ENCODE results near the gene RFLNA.

RFLNA gene

DNA sequence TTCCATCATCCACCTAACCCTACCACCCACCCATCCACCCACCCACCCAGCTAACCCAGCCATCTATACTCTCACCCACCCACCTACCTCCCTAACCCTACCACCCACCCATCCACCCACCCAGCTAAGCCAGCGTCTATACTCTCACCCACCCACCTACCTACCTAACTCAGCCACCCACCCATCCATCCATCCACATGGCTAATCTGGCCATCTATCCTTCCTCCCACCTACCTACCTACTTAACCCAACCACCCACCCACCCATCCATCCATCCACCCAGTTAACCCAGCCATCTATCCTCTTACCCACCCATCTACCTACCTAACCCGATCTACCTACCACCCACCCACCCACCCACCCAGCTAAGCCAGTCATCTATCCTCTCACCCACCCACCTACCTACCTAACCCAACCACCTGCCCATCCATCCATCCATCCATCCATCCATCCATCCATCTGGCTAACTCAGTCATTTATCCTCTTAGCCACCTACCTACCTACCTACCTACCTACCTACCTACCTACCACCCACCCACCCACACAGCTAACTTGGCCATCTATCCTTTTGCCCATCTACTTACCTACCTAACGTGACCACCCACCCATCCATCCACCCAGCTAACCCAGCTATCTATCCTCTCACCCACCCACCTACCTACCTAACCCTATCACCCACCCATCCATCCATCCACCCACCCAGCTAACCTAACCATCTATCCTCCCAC, 44.1 kb downstream of the RFLNA start:
- DNase-seq: no peak

DNA sequence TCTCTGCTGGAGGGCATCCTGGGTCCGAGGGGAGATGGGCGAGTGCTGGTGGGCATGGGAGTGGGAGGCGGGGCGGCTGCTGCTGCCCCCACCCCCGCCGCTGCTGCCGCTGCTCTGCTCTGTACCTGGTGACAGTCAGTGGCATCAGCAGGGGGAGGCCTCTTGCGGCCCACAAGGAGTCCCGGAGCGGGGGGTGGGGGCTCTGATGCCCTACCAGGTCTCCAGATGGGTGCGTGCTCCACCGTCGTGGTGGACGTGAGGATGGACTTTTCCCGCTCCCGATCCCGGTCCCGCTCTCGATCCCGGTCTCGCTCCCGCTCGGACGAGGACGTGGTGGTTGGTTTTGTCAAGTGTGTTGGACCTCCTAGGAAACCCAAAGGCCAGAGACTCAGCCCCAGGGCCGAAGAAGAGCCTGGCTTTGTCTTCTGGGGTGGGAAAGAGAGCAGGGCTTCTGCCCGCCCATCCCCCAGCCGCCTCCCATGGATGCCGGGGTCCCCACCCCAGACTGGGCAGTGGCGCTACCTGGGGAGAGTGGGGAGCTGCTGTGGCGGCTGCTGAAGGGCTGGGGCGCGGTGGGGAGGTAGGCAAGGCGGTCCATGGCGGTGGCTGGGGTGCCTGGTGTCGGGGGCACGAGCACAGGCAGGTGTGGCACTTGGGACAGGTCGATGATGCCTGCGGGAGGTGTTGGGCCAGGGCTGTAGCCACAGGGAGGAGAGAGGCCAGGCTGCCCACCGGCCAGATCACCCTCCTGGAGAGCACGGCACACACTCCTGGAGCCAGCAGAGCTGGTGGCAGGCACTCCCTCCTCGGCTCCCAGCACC, 45.4 kb downstream of the RFLNA start:
- DNase-seq: no peak

DNA sequence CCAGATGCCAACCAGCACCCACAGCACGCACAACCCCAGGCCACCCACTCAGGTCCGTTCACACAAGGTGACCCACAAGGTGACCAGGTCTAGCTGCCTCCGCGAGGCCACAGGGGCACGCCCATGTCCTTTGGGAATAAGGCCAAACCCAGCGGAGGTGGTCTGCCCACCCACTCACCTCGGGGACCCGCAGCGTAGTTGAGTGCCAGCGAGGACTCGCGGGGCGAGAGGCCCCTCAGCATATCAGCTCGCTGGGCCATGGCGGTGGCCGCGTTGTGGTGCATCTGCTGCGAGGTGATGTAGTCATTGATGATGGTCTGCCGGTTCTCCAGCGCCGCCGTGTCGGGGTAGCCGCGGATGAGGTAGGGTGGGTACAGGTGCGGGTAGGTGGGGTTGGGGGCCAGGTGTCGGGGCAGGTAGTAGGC, 46.8 kb downstream of the RFLNA start:
- no peak for DNase-seq

GRCh38 chr12:124344022-124344421, 49.1 kb downstream of the RFLNA start:
- no peak for DNase-seq

GRCh38 chr12:124344526-124344925, 49.6 kb downstream of the RFLNA start:
- no peak for DNase-seq

- DNase-seq: no peak
Measured at GRCh38 chr12:124345795-124346194, 50.9 kb downstream of the RFLNA start.

DNA sequence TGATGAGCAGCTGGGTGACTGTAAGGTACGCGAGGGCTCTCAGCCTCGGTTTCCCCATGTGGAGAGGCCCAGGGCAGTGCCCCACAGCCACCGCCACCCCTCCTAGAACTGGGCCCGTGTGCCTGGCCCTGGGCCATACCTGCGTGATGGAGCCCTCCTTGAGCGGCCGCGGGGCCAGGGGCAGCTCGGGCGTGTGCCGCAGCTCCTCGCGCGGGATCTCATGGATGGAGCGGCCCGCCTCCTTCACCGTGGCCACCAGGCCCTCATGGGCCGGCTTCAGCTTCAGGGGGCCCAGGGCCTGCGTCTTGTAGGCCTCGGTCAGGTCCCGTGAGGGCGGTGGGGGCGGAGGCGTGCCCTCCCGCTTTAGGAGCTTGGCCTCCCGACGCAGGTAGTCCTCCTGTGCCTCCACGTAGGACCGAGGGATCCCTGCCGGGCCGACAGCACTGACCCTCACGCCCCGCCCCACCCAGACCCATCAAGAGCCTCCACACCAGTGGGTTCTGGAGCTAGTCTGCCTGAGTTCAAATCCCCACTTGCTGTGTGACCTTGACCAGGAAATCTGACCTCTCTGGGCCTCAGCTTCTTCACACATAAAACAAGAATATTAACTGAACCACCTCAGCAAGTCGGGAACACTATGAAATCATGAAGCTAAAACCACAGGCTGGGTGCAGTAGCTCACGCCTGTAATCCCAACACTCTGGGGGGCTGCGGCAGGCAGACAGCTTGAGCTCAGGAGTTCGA, 51.7 kb downstream of the RFLNA start:
- DNase-seq: no peak

- DNase-seq: no peak
Measured at GRCh38 chr12:124347335-124347734, 52.4 kb downstream of the RFLNA start.

DNA sequence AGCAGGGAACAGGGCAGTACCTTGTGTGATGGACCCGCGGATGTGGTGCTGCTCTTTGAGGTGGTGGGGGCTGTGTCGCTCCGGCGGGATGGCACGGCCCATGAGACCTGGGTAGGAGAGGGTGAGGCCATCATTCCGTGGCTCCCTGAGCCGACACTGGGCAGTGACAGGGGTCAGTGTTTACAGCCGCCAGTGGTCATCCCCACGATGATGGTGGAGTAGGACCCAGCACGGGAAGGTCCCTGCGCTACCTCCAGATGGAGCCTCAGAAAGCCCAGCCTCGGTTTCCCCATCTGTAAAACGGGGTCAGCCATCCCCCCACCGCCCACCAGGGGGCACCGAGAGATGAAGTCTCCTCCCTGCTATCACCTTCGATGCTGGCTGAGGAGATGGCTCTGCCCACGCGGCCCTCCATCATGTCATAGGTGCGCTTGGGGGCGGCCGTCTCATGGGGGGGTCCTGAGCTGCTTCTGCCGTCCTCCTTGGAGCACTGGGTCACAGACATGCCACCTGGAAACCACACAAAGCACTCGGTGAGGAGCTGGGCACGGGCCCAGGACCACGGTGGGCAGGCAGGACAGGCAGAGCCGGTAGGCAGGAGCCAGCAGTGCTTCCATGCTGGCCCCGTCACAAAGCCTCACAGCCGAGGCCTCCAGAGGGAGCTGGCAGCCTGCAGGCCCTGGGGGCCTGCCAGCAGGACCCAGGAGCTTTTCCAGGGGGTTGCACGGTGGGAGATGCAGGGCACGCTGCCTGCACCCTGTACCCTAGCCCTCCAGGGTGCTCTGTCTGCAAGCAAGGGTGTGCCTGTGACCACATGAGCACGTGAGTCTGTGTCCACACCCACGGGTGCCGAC, 53.1 kb downstream of the RFLNA start:
- DNase-seq: no peak

- DNase-seq: no peak
Measured at GRCh38 chr12:124348659-124349380, 53.9 kb downstream of the RFLNA start.

DNA sequence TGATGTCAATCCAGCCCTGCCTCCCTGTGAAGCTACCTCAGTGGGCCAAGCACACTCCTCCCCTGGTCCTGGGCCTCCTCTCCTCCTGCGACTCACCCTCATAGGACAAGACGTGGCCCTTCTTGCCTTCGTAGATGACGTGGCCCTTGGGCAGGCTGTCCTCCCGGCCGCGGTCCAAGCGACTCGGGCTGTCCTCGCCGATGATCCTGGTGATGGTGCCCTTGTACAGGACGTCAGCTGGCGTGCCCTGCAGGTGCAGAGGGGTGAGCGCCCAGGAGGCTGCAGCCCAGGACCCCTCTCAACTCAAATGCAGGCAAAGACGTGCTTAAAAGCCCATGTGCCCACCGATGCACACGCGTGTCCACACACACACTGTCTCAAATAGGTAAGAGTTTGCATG, 55.6 kb downstream of the RFLNA start:
- no peak for DNase-seq

DNA sequence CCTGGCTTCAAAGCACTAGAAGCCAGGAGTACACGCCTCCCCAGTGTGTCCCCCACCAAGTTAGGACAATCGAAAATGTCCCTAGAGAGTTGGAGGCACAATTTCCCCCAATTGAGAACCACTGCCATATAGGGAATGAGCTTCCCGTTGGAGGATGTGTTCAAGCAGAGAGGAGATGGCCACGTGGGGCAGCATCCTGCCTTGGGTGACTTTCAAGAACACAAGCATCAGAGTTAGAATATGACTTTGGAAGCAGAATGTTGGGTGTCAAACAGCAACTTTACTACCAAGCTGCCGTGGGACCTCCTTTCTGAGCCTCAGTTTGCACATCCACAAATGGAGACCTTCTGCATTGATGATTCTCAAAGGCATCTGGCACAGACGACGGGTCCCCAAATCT, 56.5 kb downstream of the RFLNA start:
- no peak for DNase-seq

GRCh38 chr12:124352257-124352656, 57.4 kb downstream of the RFLNA start:
- no peak for DNase-seq

DNA sequence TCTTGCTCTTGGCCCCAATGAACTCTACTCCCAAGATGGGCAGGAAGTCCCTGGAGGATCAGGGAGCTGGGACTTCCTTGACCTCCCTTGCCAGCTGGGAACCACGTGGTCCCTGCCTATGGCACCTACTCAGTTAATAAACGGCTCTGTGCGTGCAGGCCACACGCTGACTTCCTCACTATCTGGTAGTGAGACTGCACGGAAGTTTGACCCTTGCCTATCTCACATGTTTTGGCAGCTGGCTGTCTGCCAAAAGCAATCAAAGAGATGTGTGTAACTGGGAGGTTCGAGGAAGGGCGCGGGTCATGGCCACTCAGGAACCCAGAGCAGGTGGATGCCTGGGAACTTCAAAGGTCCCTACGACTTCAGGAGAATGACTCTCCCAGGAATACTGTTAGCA, 57.9 kb downstream of the RFLNA start:
- no peak for DNase-seq

DNA sequence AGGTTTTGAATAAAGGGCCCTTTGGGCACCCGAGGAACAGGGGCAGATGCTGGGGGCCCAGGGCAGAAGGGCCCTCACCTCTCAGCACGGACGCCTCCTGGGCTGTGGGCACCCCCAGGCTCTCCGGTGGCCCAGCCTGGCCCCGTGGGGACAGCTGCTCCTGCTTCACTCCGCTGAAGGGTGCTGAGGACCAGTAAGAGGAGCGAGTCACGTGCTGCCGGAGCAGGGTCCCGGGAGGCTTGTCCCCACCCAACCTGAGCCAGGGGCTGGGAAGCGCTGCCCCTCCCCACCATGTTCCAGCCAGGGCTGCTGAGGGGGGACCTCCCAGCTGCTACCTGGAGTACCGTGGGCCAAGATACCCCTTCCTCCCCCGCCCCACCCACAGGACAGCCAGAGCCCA, 59.5 kb downstream of the RFLNA start:
- DNase-seq: no peak

DNA sequence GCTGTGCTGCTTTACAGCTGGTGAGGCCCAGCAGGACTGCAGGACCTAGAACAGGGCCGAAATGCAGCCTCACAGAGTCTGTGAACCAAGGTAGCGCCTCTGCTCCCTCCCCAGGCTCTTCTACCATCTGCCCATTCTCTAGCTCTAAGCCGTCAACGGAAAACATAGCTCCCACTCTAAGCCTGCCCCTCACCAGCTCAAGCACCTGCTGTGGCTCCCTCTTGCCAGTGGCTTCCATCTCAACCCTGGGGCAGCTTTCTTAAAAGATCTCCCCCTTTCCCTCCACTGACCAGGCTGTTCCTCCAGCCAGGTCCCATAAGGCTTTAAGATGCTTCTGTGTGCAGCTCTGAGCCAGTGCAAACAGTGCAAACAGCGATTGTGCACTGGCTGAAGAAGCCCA, 61.3 kb downstream of the RFLNA start:
- no peak for DNase-seq

DNA sequence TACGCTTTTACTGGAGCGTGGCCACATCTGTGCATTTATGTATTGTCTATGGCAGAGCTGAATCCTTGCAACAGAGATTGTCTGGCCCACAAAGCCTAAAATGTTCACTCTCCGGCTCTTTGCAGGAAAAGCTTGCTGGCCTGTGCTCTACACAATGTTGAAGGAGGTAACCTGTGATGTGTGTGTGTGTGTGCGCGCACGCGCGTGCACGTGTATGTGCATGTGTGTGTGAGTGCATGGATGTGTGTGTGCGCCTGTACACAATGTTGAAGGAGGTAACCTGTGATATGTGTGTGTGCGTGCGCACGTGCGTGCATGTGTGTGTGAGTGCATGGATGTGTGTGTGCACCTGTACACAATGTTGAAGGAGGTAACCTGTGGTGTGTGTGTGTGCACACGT, 62.7 kb downstream of the RFLNA start:
- no peak for DNase-seq

DNA sequence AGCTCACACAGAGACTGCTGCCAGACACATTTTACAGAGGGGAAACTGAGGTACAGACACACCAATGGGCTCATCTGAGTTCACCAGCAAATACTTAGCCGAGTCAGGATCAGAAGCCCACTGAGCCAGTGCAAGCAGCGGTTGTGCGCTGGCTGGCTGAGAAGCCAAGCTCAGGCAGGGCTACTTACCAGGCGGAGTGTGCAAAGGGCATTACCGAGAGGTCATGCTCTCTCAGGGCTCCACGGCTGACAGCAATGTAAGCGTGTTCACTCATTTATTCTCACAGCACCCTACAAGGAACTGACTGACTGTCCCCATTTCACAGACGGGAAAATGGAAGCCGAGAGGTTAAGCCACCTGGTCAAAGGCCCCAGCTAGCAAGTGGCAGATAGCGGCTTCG, 63.7 kb downstream of the RFLNA start:
- no peak for DNase-seq

GRCh38 chr12:124359671-124360581, 65.0 kb downstream of the RFLNA start:
- DNase-seq: peak; percentile 86

- no peak for DNase-seq
Measured at GRCh38 chr12:124361074-124361970, 66.4 kb downstream of the RFLNA start.

Measured in right forelimb (tissue), 1 donor.